PFSK-1 (cell line): Measurements from ENCODE around the gene PHB1.

Experiments used
- POLR2AphosphoS5 ChIP-seq: IDR thresholded peaks from 2 replicates; pipeline ENCODE4 v1.6.1; 2012; ENCODE audit warnings: low read depth, mild to moderate bottlenecking, control low read depth, low read length, moderate library complexity
- TF ChIP-seq, protein P1 (sequence below), 2 experiments: IDR thresholded peaks; 2 replicates each; pipeline versions ENCODE4 v1.6.1 to v1.8.0; 2011 to 2012; ENCODE audit warnings: low read depth in 2 of 2, low read length in 2 of 2, control low read depth in 1 of 2, inconsistent platforms in 1 of 2, mild to moderate bottlenecking in 1 of 2, moderate library complexity in 1 of 2; ENCODE audit not compliant: insufficient read depth in 1 of 2

DNA sequence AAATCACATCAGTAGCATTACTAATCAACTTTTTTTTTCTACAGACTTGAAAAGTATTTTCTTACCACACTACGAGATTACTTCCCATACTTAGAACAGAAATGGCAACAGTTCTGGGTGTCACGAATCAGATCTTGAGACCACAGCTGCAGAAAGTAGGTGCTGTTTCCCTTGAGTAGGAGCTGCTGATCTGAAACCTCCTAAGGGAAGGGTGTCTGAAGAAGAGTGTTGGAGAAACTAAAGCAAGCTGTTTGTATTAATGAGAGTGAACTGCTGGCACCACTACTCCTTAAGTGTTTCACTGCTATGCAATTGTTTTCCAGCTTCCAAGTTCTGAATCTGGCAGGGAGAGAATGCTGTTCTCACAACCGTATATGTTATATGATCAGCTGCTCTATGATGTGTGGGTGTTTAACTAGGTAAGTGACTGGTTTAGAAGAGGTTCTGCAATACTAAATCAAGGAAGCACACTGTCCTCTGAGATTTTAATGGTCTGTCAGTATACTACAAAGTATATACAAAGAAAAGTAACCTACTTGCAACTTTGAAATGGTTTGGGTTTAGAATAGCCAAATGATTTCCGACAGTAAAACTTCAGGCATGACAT is 55.9 kb downstream of the PHB1 start:
- TF ChIP-seq POLR2AphosphoS5: no peak
- TF ChIP-seq, protein P1, sequence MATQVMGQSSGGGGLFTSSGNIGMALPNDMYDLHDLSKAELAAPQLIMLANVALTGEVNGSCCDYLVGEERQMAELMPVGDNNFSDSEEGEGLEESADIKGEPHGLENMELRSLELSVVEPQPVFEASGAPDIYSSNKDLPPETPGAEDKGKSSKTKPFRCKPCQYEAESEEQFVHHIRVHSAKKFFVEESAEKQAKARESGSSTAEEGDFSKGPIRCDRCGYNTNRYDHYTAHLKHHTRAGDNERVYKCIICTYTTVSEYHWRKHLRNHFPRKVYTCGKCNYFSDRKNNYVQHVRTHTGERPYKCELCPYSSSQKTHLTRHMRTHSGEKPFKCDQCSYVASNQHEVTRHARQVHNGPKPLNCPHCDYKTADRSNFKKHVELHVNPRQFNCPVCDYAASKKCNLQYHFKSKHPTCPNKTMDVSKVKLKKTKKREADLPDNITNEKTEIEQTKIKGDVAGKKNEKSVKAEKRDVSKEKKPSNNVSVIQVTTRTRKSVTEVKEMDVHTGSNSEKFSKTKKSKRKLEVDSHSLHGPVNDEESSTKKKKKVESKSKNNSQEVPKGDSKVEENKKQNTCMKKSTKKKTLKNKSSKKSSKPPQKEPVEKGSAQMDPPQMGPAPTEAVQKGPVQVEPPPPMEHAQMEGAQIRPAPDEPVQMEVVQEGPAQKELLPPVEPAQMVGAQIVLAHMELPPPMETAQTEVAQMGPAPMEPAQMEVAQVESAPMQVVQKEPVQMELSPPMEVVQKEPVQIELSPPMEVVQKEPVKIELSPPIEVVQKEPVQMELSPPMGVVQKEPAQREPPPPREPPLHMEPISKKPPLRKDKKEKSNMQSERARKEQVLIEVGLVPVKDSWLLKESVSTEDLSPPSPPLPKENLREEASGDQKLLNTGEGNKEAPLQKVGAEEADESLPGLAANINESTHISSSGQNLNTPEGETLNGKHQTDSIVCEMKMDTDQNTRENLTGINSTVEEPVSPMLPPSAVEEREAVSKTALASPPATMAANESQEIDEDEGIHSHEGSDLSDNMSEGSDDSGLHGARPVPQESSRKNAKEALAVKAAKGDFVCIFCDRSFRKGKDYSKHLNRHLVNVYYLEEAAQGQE (IDR thresholded peaks at IDR 0.05; ENCODE audit: insufficient read depth in 1 of 2, low read depth in 2 of 2, low read length in 2 of 2): no peak
